HAP-1 (cell line): ENCODE measurements around the gene TRAPPC3L.

Experiments used
- DNase-seq, 2 experiments: peaks; one replicate each; pipeline ENCODE4 v3.0.0-alpha.2; 2016 to 2020; ENCODE audit warnings: low spot score in 2 of 2
- H3K27me3 ChIP-seq: fragments of 250-450 bp; sonication (Bioruptor Pico); 2 replicates; pipeline ENCODE4 v1.5.1; 2020; ENCODE audit warnings: low read depth, mild to moderate bottlenecking, moderate library complexity
- H3K36me3 ChIP-seq: fragments of 250-450 bp; sonication (Bioruptor Pico); replicated peaks from 2 replicates; pipeline ENCODE4 v1.5.1; 2020; ENCODE audit warnings: mild to moderate bottlenecking
- H3K4me1 ChIP-seq: fragments of 250-450 bp; sonication (Bioruptor Pico); 2 replicates; pipeline ENCODE4 v1.5.1; 2020; ENCODE audit warnings: mild to moderate bottlenecking
- H3K4me3 ChIP-seq: fragments of 250-450 bp; sonication (Bioruptor Pico); 2 replicates; pipeline ENCODE4 v1.5.1; 2020; ENCODE audit warnings: mild to moderate bottlenecking, moderate library complexity
- H3K9me3 ChIP-seq: fragments of 250-450 bp; sonication (Bioruptor Pico); 2 replicates; pipeline ENCODE4 v1.5.1; 2020; ENCODE audit warnings: mild to moderate bottlenecking, moderate library complexity
- in situ Hi-C: fragments of 300-500 bp; cut with MboI; formaldehyde crosslinking; loops from 3 replicates; pipeline ENCODE4 v1.14.3; 2020; ENCODE audit warnings: low sequenced_read_pairs, inconsistent platforms, mixed read lengths

Gene TRAPPC3L

GRCh38 chr6:116547358-116547757 is 1.9 kb upstream of the TRAPPC3L start:
- Histone ChIP-seq H3K36me3 (no peaks in the 10 kb centered on the region), H3K4me1 (peaks cover 3% of the 10 kb centered on the region), H3K27me3 (peaks cover 24% of the 10 kb centered on the region), H3K4me3 (no peak overlapping the region), H3K9me3 (no peaks in the 10 kb centered on the region)
- in situ Hi-C loops: no loop called here
- no peak for DNase-seq

GRCh38 chr6:116543149-116543548 is 2.3 kb downstream of the TRAPPC3L start:
- Histone ChIP-seq H3K4me1 (peaks cover 3% of the 10 kb centered on the region), H3K4me3 (no peak overlapping the region), H3K27me3 (peaks cover 50% of the 10 kb centered on the region), H3K9me3 (no peaks in the 10 kb centered on the region), H3K36me3 (no peaks in the 10 kb centered on the region)
- DNase-seq: no peak
- in situ Hi-C loops: no loop called here

- no peaks in the 10 kb centered on the region for H3K36me3 ChIP-seq
- H3K9me3 ChIP-seq: no peaks in the 10 kb centered on the region
- no peak for DNase-seq
- H3K27me3 ChIP-seq: peaks cover 53% of the 10 kb centered on the region
- in situ Hi-C loops: no loop called here
- no peak overlapping the region for H3K4me3 ChIP-seq
- H3K4me1 ChIP-seq: peaks cover 3% of the 10 kb centered on the region
Measured at GRCh38 chr6:116542426-116542825, 3.1 kb downstream of the TRAPPC3L start.

GRCh38 chr6:116536216-116536621 is 9.3 kb downstream of the TRAPPC3L start:
- in situ Hi-C loops: no loop called here
- H3K27me3 ChIP-seq: peaks cover 54% of the 10 kb centered on the region
- peaks cover 4% of the 10 kb centered on the region for H3K4me1 ChIP-seq
- DNase-seq: peak; percentile 51 to 62
- no peak overlapping the region for H3K4me3 ChIP-seq
- no peaks in the 10 kb centered on the region for H3K36me3 ChIP-seq
- no peaks in the 10 kb centered on the region for H3K9me3 ChIP-seq

GRCh38 chr6:116535109-116535508 is 10.4 kb downstream of the TRAPPC3L start:
- Histone ChIP-seq H3K4me3 (no peak overlapping the region), H3K9me3 (no peaks in the 10 kb centered on the region), H3K4me1 (peaks cover 9% of the 10 kb centered on the region), H3K36me3 (no peaks in the 10 kb centered on the region), H3K27me3 (peaks cover 45% of the 10 kb centered on the region)
- DNase-seq: no peak
- in situ Hi-C loops: no loop called here

GRCh38 chr6:116533233-116533957 is 12.1 kb downstream of the TRAPPC3L start:
- Histone ChIP-seq H3K36me3 (no peaks in the 10 kb centered on the region), H3K4me1 (peaks cover 24% of the 10 kb centered on the region), H3K4me3 (no peak overlapping the region), H3K9me3 (no peaks in the 10 kb centered on the region), H3K27me3 (peaks cover 33% of the 10 kb centered on the region)
- peak; percentile 24 to 25 for DNase-seq
- in situ Hi-C loops: no loop called here

DNA sequence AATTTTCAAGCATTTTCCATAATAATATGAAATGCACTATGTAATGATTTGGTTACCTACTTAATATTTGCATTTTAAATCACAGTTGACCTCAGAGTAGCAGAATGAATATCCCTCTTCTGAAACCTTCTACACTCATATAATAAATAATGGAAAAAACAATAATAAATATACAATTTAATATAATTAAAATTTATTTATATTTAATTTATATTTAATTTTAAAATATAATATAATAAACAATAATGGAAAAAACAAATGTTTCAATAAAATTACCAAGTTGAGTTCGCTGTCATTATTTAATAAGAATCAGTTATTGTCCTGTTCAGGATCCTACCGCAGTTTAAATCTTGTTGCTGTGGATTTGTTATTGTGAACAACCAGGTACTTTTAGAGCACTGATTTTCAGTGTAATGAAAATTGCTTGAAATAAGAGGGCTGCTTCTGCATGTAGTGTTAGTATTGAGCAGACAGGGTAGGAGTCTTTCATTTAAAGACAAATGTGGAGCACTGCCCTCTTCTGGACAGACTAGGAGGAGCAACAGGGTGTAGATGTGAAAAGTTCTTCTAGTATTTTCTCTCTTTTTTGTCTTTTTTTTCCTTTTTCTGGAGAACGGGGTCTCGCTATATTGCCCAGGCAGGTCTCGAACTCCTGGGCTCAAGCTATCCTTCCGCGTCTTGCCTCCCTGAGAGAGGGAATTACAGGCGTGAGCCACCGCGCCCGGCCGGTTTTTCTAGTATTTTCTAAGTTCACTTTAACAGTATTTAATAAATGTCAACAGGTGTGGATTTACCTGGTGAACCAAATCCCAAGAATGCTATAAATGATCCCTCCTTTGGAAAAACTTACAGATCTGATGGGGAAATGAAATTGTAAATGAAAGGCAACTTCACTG is 13.6 kb downstream of the TRAPPC3L start:
- Histone ChIP-seq H3K4me3 (no peak overlapping the region), H3K36me3 (no peaks in the 10 kb centered on the region), H3K4me1 (peaks cover 34% of the 10 kb centered on the region), H3K9me3 (no peaks in the 10 kb centered on the region), H3K27me3 (peaks cover 28% of the 10 kb centered on the region)
- in situ Hi-C loops: no loop called here
- DNase-seq: peak; percentile 64 to 77

- Histone ChIP-seq H3K4me3 (no peak overlapping the region), H3K4me1 (peaks cover 34% of the 10 kb centered on the region), H3K27me3 (peaks cover 27% of the 10 kb centered on the region), H3K36me3 (no peaks in the 10 kb centered on the region), H3K9me3 (no peaks in the 10 kb centered on the region)
- in situ Hi-C loops: no loop called here
- DNase-seq: peak; percentile 54 to 100
Measured at GRCh38 chr6:116530436-116530835, 15.0 kb downstream of the TRAPPC3L start.

- Histone ChIP-seq H3K4me3 (no peak overlapping the region), H3K4me1 (peaks cover 34% of the 10 kb centered on the region), H3K9me3 (no peaks in the 10 kb centered on the region), H3K27me3 (peaks cover 22% of the 10 kb centered on the region), H3K36me3 (no peaks in the 10 kb centered on the region)
- in situ Hi-C loops: no loop called here
- peak in 1 of 2 experiments; percentile 20 for DNase-seq
Measured at GRCh38 chr6:116529466-116530290, 15.8 kb downstream of the TRAPPC3L start.

- Histone ChIP-seq H3K36me3 (no peaks in the 10 kb centered on the region), H3K4me3 (no peak overlapping the region), H3K27me3 (peaks cover 22% of the 10 kb centered on the region), H3K9me3 (no peaks in the 10 kb centered on the region), H3K4me1 (peaks cover 34% of the 10 kb centered on the region)
- in situ Hi-C loops: no loop called here
- peak; percentile 47 to 87 for DNase-seq
Measured at GRCh38 chr6:116528780-116529179, 16.7 kb downstream of the TRAPPC3L start.

- H3K36me3 ChIP-seq: no peaks in the 10 kb centered on the region
- in situ Hi-C loops: no loop called here
- peaks cover 34% of the 10 kb centered on the region for H3K4me1 ChIP-seq
- H3K9me3 ChIP-seq: no peaks in the 10 kb centered on the region
- H3K4me3 ChIP-seq: no peak overlapping the region
- peaks cover 24% of the 10 kb centered on the region for H3K27me3 ChIP-seq
- peak in 1 of 2 experiments; percentile 22 for DNase-seq
Measured at GRCh38 chr6:116528133-116528532, 17.4 kb downstream of the TRAPPC3L start.

DNA sequence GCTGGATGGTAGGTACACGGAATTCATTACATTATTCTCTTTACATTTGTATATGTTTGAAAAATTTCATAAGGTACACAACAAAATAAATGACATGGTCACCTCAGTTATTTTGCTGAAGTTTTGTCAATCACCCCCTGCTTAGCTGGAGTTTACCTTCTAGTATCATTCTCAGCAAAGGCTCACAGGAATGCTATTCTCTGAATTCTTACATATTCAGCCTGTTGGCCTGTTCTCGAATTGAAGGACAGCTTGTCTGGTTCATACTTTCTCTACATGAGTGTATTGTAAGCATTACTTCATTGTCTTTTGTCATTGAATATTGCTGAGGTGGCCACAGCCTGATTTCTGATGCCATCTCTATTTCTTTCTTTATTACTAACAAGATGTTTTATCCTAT is 21.2 kb downstream of the TRAPPC3L start:
- Histone ChIP-seq H3K4me3 (no peak overlapping the region), H3K9me3 (no peaks in the 10 kb centered on the region), H3K36me3 (no peaks in the 10 kb centered on the region), H3K4me1 (peaks cover 16% of the 10 kb centered on the region), H3K27me3 (peaks cover 14% of the 10 kb centered on the region)
- in situ Hi-C loops: no loop called here
- DNase-seq: no peak

GRCh38 chr6:116522896-116523295 is 22.6 kb downstream of the TRAPPC3L start:
- in situ Hi-C loops: no loop called here

More at GRCh38 chr6:116522896-116523295, 22.6 kb downstream of the TRAPPC3L start:
- no peak for DNase-seq
- H3K4me3 ChIP-seq: no peak overlapping the region
- no peaks in the 10 kb centered on the region for H3K9me3 ChIP-seq
- peaks cover 5% of the 10 kb centered on the region for H3K4me1 ChIP-seq
- H3K27me3 ChIP-seq: peaks cover 17% of the 10 kb centered on the region
- no peaks in the 10 kb centered on the region for H3K36me3 ChIP-seq
